NCI-H2227 (cell line): Measurements from ENCODE around the gene CCDC172.
"Not testable (repeated sequence)": the region's sequence is repeated elsewhere in the genome, so short reads cannot be mapped to it uniquely, and the experiment has no call there.

Experiments used
- DNase-seq: peaks from one replicate; lab custom pipeline; 2025; ENCODE audit not compliant: unreplicated experiment; lab: John Stamatoyannopoulos, UW

The CCDC172 gene

GRCh38 chr10:116331815-116332214 is 7.6 kb downstream of the CCDC172 start:
- DNase-seq: no peak

GRCh38 chr10:116336866-116337265 is 12.6 kb downstream of the CCDC172 start:
- DNase-seq: no peak

GRCh38 chr10:116352125-116352524 is 27.9 kb downstream of the CCDC172 start:
- DNase-seq: no peak

- DNase-seq: no peak
These were observed 29.6 kb downstream of the CCDC172 start for GRCh38 chr10:116353817-116354216.

- no peak for DNase-seq
These were observed 31.1 kb downstream of the CCDC172 start for GRCh38 chr10:116355341-116355740.

- DNase-seq: no peak
These were observed 32.6 kb downstream of the CCDC172 start for GRCh38 chr10:116356833-116357232.

- DNase-seq: no peak
These were observed 40.6 kb downstream of the CCDC172 start for GRCh38 chr10:116364868-116365267.

GRCh38 chr10:116371737-116372136 is 47.5 kb downstream of the CCDC172 start:
- no peak for DNase-seq

- no peak for DNase-seq
These were observed 58.0 kb downstream of the CCDC172 start for GRCh38 chr10:116382290-116382689.

- no peak for DNase-seq
These were observed 61.1 kb downstream of the CCDC172 start for GRCh38 chr10:116385311-116385710.

- peak; percentile 47 for DNase-seq
These were observed 62.0 kb downstream of the CCDC172 start for GRCh38 chr10:116385994-116386809.

- not testable (repeated sequence) for DNase-seq
These were observed 69.1 kb downstream of the CCDC172 start for GRCh38 chr10:116393246-116393831.

GRCh38 chr10:116395223-116395985 is 71.2 kb downstream of the CCDC172 start:
- no peak for DNase-seq

GRCh38 chr10:116398224-116398623 is 74.0 kb downstream of the CCDC172 start:
- no peak for DNase-seq

- DNase-seq: no peak
These were observed 78.6 kb downstream of the CCDC172 start for GRCh38 chr10:116402858-116403257.

GRCh38 chr10:116403740-116404250 is 79.5 kb downstream of the CCDC172 start:
- no peak for DNase-seq

- no peak for DNase-seq
These were observed 84.5 kb downstream of the CCDC172 start for GRCh38 chr10:116408719-116409118.

GRCh38 chr10:116410351-116410750 is 86.1 kb downstream of the CCDC172 start:
- no peak for DNase-seq

GRCh38 chr10:116417821-116418220 is 93.6 kb downstream of the CCDC172 start:
- no peak for DNase-seq

- no peak for DNase-seq
These were observed 94.1 kb downstream of the CCDC172 start for GRCh38 chr10:116418389-116418788.

- DNase-seq: no peak
These were observed 97.6 kb downstream of the CCDC172 start for GRCh38 chr10:116421815-116422214.

GRCh38 chr10:116427671-116428070 is 103.4 kb downstream of the CCDC172 start, which contains the start of gene PNLIPRP3:
TSS of gene PNLIPRP3 (plus strand) at chr10:116427847. CDS start at chr10:116428013, 166 bp downstream.
- DNase-seq: no peak
